ENCODE measurements around the gene SUB1.
"Not testable (repeated sequence)": the region's sequence is repeated elsewhere in the genome, so short reads cannot be mapped to it uniquely, and the experiment has no call there.

The SUB1 gene

DNA sequence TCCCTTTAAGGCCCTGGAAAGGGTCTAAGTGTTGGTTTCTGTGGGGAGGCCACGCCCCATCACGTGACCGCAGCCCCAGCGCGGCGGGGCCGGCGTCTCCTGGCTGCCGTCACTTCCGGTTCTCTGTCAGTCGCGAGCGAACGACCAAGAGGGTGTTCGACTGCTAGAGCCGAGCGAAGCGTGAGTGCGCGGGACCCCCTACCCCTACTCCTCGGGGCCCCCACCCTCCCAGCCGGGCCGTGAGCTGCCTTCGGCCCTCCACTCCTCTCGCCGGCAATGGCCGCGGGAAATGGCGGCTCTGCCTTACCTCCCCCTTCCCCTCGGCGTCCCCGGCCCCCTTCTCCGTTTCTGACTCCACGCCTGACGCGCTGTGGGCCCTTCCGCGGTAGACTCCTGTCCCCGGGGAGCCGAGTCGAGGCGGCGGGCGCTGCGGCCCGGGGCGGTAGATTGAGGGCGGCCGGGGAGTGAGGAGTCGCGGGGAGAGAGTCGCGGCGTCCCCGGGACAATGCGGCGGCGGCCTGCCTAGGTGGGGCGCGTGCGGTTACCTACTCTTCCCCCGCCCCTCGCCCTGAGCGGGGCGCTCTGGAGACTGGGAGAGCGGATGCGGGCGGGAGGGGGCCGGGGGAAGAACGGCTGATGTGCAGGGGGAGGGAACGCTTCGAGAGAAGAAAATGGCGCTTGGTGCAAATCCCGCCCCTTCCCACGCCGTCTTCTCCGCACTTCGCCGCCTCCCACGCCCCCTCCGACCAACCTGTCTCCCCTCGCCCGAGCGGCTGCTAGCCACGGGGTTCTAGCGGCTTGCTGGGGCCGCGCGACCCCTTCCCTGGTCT, at the start of gene SUB1:
SUB1 (plus strand) TSS at position 112 of the 830 bp plus-strand sequence. CDS start 2,956 bp downstream, outside the sequence.
- Mint-ChIP-seq H3K27ac (peak within 1 kb of the TSS; percentile 99), H3K27me3 (no peaks in the 10 kb centered on the region), H3K36me3 (ENCODE audit: low read depth) (peaks cover 31% of the 10 kb centered on the region), H3K9me3 (no peaks in the 10 kb centered on the region), H3K4me1 (ENCODE audit: low read depth) (peaks cover 70% of the 10 kb centered on the region), H3K4me3 (peak within 1 kb of the TSS; percentile 100)

DNA sequence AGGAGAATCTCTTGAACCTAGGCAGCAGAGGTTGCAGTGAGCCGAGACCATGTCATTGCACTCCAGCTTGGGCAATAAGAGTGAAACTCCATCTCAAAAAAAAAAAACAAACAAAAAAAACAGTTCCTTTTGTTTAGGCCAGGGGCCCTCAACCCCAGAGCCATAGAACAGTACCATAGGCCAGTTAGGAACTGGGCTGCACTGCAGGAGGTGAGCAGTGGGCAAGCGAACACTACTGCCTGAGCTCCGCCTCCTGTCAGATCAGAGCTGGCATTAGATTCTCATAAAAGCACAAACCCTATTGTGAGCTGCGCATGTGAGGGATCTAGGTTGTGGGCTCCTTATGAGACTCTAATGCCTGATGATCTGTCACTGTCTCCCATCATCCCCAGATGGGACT, 49.1 kb upstream of the SUB1 start:
- H3K36me3 Mint-ChIP-seq (ENCODE audit: low read depth) = no peaks in the 10 kb centered on the region
- no peak overlapping the region for H3K4me3 Mint-ChIP-seq
- H3K4me1 Mint-ChIP-seq (ENCODE audit: low read depth) = peaks cover 61% of the 10 kb centered on the region
- H3K27ac Mint-ChIP-seq = no peak overlapping the region
- H3K9me3 Mint-ChIP-seq = no peaks in the 10 kb centered on the region
- H3K27me3 Mint-ChIP-seq = no peaks in the 10 kb centered on the region

DNA sequence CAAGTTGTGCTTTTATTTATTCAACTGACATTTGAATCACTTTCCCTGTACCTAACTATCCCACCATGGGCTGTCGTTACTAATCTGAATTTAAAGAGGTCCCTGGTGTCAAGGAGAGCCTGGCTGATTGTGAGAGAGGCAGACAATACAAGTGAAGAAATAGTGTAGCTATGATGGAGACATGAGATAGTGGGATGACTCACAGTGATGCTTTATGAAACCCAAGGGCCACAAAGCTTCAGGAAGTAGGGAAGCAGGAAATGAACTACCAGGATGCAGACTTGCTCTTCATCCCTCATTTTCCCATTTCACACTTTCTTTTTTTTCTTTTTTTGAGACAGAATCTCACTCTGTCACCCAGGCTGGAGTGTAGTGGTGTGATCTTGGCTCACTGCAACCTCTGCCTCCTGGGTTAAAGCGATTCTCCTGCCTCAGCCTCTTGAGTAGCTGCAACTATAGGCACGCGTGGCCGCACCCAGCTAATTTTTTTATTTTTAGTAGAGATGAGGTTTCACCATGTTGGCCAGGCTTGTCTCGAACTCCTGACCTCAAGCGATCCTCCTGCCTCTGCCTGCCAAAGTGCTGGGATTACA, 47.8 kb upstream of the SUB1 start:
- Mint-ChIP-seq H3K4me1 (ENCODE audit: low read depth) (peaks cover 55% of the 10 kb centered on the region), H3K27ac (peak overlapping the region; percentile 54)
- not testable (repeated sequence) for H3K4me3 Mint-ChIP-seq; H3K9me3 Mint-ChIP-seq; H3K27me3 Mint-ChIP-seq; H3K36me3 Mint-ChIP-seq (ENCODE audit: low read depth)

DNA sequence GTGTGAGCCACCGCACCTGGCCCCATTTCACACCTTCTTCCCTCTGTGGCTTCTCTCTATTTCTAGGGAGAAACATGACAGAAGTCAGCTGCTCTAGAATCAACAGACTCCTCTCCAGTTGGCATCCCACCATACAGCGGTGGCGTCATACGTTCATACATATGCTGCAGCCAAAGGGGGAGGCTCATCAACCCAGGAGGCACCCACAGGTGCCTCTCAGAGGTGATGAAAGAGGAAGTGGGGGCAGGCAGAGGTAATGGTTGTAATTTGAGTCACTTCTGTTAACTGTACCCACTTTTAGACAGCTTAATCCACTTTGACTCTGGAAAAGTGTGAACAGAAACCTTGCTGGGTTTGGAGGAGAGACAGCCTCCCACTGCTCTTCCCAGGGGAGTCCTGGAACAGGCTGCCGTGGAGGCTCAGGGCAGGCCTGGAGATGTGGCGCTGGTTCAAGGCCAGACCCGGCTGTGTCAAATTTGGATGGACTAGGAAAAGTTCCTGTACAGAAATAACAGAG, 47.3 kb upstream of the SUB1 start:
- Mint-ChIP-seq H3K27ac (no peak overlapping the region), H3K4me1 (ENCODE audit: low read depth) (peaks cover 55% of the 10 kb centered on the region), H3K4me3 (no peak overlapping the region), H3K27me3 (no peaks in the 10 kb centered on the region), H3K36me3 (ENCODE audit: low read depth) (peaks cover 8% of the 10 kb centered on the region), H3K9me3 (peaks cover 7% of the 10 kb centered on the region)

DNA sequence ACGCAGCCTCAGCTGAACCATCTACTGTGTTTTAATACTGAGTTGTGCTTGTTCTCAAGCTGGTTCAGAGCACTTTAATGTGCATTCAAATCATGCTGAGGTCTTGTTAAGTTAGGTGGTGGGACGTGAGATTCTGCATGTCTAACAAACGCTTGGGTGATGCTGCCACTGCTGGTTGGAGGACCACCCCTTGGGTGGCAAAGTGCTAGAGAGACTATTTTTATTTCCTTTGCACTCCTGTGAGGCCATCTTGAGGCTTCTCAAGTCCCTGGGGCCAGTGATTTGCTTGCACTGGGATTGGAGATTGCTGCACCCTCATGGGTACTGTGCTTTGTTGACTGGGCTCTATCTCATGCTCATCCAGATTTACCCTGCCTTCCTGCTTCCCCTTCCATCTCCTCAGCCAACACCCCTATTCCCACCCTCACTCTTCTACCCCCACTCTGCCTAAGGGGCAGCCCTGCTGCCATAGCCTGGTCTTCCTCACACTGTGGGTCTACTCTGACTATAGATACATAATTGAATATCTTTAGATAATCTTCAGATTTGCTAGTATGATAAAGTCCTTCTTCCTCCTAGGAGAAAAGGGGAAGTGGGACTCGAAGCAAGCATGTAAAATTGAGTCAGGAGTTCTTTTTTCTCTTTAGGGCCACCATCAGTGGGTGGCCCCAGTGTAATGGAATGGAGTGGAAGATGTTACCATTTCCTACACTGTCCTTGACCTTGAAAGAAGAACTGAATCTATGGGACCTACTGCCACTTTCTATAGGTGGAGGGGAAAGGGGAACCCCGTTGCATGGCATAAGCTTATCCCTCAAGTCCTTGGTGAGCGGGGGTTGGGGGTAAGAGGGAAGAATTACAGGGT, 45.1 kb upstream of the SUB1 start:
- peaks cover 53% of the 10 kb centered on the region for H3K4me1 Mint-ChIP-seq (ENCODE audit: low read depth)
- no peaks in the 10 kb centered on the region for H3K27me3 Mint-ChIP-seq

DNA sequence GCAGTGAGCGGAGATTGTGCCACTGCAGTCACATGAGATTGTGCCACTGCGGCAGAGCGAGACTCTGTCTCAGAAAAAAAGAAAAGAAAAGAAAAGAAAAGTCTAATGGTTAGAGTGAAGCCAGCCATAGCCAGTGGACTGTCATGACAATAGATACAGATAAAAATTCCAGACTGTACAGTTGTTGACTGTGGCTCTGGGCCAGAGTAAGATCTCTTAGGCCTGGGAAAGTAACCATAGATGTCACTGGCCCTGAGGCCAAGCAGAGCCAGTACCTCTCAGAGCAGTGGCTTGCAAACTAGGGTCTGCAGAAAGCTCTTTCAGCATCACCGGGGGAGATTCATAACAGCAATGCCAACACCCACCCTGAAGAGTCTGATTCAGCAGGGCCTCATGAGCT, 44.1 kb upstream of the SUB1 start:
- Mint-ChIP-seq H3K27ac (no peak overlapping the region), H3K4me1 (ENCODE audit: low read depth) (peaks cover 49% of the 10 kb centered on the region), H3K27me3 (no peaks in the 10 kb centered on the region), H3K9me3 (peaks cover 7% of the 10 kb centered on the region), H3K4me3 (no peak overlapping the region), H3K36me3 (ENCODE audit: low read depth) (peaks cover 8% of the 10 kb centered on the region)

More for the DNA sequence above, 45.1 kb upstream of the SUB1 start:
- Mint-ChIP-seq H3K4me3 (no peak overlapping the region), H3K9me3 (peaks cover 7% of the 10 kb centered on the region), H3K36me3 (ENCODE audit: low read depth) (peaks cover 8% of the 10 kb centered on the region), H3K27ac (peak overlapping the region; percentile 52)

DNA sequence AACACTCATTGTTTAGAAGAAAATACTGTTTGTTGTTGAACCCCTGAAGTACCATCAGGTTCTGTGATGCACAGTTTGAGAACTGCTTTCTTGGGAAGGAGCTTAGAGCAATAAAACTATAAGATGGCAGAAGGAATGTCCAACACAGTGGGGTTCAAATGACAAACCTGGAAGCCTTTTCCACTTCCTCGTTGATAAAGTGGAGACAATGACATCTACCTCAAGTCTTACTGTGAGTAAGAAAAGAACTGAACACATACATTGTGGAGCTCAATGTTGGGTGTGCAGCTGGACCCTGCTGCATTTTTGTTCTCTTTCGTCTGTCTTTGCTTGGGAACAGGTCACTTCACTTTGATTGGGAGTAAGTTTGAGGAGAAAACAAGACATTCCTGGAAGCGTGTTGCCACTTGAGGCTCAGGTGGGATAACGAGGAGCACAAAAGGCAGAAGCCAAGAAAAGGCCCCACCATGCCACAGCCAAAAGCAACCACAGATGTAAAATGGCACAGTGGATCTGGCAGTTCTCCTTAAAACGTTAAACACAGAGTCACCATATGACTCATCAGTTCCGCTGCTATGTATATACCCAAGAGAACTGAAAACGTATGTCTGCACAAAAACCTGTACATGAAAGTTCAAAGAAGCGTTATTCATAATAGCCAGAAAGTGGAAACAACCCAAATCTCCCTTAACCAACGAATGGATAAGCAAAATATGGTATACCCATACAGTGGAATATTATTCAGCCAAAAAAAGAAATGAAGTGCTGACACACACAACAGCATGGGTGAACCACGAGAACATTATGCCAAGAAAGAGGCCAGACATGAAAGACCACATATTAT, 42.9 kb upstream of the SUB1 start:
- peaks cover 40% of the 10 kb centered on the region for H3K4me1 Mint-ChIP-seq (ENCODE audit: low read depth)
- peaks cover 7% of the 10 kb centered on the region for H3K9me3 Mint-ChIP-seq
- peak overlapping the region; percentile 35 for H3K4me3 Mint-ChIP-seq
- H3K27ac Mint-ChIP-seq = peak overlapping the region; percentile 90
- peaks cover 8% of the 10 kb centered on the region for H3K36me3 Mint-ChIP-seq (ENCODE audit: low read depth)
- peaks cover under 1% of the 10 kb centered on the region for H3K27me3 Mint-ChIP-seq

DNA sequence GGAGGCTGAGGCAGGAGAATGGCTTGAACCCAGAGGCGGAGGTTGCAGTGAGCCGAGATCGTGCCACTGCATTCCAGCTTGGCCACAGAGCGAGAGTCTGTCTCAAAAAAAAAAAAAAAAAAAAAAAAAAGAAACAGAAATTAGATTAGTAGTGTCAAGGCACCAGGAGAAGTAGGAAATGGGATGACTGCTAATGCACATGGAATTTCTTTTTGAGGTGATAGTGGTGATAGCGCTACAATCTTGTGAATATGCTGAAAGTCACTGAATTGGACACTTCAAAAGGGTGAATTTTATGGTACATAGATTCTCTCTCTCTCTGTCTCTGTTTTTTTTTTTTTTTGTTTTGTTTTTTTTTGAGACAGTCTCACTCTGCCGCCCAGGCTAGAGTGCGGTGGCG, 42.1 kb upstream of the SUB1 start:
- Mint-ChIP-seq H3K4me3 (no peak overlapping the region), H3K27ac (no peak overlapping the region), H3K36me3 (ENCODE audit: low read depth) (peaks cover 8% of the 10 kb centered on the region), H3K9me3 (peaks cover 7% of the 10 kb centered on the region), H3K4me1 (ENCODE audit: low read depth) (peaks cover 32% of the 10 kb centered on the region), H3K27me3 (peaks cover 5% of the 10 kb centered on the region)

DNA sequence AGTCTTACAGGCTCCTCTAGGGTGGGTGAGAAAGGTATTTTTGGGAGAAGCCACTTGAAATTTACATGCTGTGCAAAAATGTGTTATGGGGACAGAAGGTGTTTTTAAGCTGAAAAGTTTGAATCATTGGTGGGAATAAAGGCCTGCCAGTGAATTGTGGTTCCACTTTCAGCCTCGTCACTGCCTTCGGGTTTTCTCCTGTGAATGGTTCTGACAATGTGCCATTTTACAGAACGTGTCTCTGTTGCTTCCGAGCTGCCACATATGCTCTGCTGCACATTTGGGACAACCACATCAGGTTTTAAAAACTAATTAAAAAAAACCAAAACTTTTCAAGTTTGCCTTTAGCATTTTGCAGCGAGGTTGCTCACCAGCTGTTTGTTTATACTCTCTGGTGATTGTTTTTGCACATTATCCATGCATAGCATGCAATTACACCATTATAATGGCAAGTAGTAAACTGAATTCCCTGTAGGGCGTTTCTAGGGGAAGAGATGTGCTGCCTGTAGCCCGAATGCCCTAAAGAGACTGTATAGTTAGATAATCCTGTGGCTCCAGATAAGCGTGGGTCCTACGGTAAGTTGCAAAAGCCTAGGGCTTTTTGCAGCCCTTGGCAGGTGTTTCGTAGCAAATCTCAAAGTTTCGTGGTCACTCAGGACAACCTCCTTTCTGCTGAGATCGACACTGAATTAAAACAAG, 40.1 kb upstream of the SUB1 start:
- peaks cover 23% of the 10 kb centered on the region for H3K4me1 Mint-ChIP-seq (ENCODE audit: low read depth)
- no peak overlapping the region for H3K4me3 Mint-ChIP-seq
- H3K27ac Mint-ChIP-seq = no peak overlapping the region
- H3K9me3 Mint-ChIP-seq = peaks cover 7% of the 10 kb centered on the region
- H3K27me3 Mint-ChIP-seq = peaks cover 5% of the 10 kb centered on the region
- peaks cover 8% of the 10 kb centered on the region for H3K36me3 Mint-ChIP-seq (ENCODE audit: low read depth)

DNA sequence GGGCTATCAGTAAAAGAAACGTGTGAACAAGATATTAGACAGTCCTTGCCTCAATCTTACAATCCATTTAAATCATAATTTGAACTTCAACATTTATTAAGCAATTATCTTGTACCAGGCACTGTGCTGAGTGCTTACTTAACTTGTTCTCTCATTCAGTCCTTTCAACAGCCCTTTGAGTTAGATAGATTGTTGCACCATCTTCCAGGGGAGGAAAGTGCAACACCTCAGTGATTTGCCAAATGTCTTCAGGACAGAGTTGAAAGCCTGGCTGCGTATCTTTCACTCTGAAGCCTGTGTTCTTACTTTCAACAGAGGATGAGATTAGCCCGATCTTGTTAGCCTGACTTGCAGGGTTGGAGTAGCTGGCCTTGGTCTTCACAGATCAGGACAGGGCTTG, 34.2 kb upstream of the SUB1 start:
- Mint-ChIP-seq H3K9me3 (no peaks in the 10 kb centered on the region), H3K36me3 (ENCODE audit: low read depth) (no peaks in the 10 kb centered on the region), H3K4me3 (no peak overlapping the region)

DNA sequence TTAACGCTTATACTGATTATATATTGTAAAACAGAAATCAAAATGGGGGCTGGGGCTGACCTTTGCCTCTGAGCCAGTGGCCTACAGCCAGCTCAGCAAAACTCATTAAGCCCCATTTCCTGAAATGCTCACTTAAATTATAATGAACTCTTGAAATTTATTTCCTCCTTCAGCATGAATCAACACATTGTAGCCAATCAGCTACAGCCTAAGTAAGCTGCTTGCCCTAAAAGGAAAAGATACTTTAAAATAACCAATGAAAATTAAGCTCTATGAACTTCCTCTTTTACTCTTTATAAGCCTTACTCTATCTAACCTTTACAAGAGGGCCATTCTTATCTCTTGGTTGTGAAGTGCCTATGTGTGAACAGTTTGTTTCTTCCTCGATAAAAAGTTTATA, 33.5 kb upstream of the SUB1 start:
- H3K4me1 Mint-ChIP-seq (ENCODE audit: low read depth) = peaks cover 9% of the 10 kb centered on the region
- peaks cover 5% of the 10 kb centered on the region for H3K27me3 Mint-ChIP-seq
- H3K9me3 Mint-ChIP-seq = no peaks in the 10 kb centered on the region
- no peak overlapping the region for H3K27ac Mint-ChIP-seq
- no peak overlapping the region for H3K4me3 Mint-ChIP-seq
- no peaks in the 10 kb centered on the region for H3K36me3 Mint-ChIP-seq (ENCODE audit: low read depth)

More for the DNA sequence above, 34.2 kb upstream of the SUB1 start:
- Mint-ChIP-seq H3K27me3 (peaks cover 5% of the 10 kb centered on the region), H3K27ac (no peak overlapping the region), H3K4me1 (ENCODE audit: low read depth) (peaks cover 9% of the 10 kb centered on the region)

DNA sequence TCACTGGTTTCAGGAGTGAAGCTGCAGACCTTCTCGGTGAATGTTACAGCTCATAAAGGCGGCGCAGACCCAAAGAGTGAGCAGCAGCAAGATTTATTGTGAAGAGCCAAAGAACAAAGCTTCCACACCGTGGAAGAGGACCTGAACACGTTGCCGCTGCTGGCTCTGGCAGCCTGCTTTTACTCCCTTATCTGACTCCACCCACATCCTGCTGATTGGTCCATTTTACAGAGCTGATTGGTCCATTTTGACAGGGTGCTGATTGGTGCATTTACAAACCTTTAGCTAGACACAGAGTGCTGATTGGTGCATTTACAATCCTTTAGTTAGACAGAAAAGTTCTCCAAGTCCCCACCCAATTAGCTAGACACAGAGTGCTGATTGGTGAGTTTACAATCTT, 32.9 kb upstream of the SUB1 start:
- not testable (repeated sequence) for H3K4me1 Mint-ChIP-seq (ENCODE audit: low read depth); H3K4me3 Mint-ChIP-seq; H3K9me3 Mint-ChIP-seq; H3K27me3 Mint-ChIP-seq; H3K36me3 Mint-ChIP-seq (ENCODE audit: low read depth); H3K27ac Mint-ChIP-seq

DNA sequence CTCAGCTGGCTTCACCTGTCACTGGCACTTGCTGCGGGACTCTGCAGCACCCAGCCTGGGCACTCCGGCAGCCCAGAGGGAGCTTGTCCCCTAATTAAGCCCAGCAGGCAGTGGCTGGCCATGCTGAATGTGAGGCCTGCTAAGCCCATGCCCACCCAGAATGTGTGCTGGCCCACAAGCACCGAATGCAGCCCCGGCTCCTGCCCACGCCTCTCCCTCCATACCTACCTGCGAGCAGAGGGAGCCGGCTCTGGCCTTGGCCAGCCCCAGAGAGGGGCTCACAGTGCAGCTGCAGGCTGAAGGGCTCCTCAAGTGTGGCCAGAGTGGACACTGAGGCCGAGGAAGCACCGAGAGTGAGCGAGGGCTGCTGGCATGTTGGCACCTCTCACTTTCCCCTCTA, 32.4 kb upstream of the SUB1 start:
- no peaks in the 10 kb centered on the region for H3K9me3 Mint-ChIP-seq
- H3K27ac Mint-ChIP-seq = no peak overlapping the region
- no peaks in the 10 kb centered on the region for H3K27me3 Mint-ChIP-seq
- H3K4me3 Mint-ChIP-seq = no peak overlapping the region
- H3K4me1 Mint-ChIP-seq (ENCODE audit: low read depth) = peaks cover 9% of the 10 kb centered on the region
- H3K36me3 Mint-ChIP-seq (ENCODE audit: low read depth) = no peaks in the 10 kb centered on the region
